RWPE2 (cell line): Measurements from ENCODE around the gene CCDC61.
A peak's percentile ranks its signal among the peaks of the same experiment; 100 is the strongest.

Experiments used
- ATAC-seq: fragments of 200-7000 bp; cut with Tn5 transposase; 3 replicates; pipeline ENCODE4 v1.9.1; 2021; ENCODE audit warnings: low read depth
- DNase-seq: peaks from one replicate; pipeline ENCODE4 v3.0.0-alpha.2; 2020; ENCODE audit warnings: low spot score
- H3K27ac ChIP-seq: fragments of 450-650 bp; 2 replicates; pipeline ENCODE4 v1.5.1; 2017; ENCODE audit warnings: mild to moderate bottlenecking; ENCODE audit not compliant: poor library complexity, severe bottlenecking
- H3K27me3 ChIP-seq: fragments of 250-450 bp; sonication (Bioruptor Pico); 2 replicates; pipeline ENCODE4 v1.5.1; 2021; ENCODE audit warnings: mild to moderate bottlenecking, moderate library complexity; ENCODE audit not compliant: insufficient read depth, poor library complexity, severe bottlenecking
- H3K36me3 ChIP-seq: fragments of 250-450 bp; sonication (Bioruptor Pico); 2 replicates; pipeline ENCODE4 v1.5.1; 2020; ENCODE audit warnings: low read depth, mild to moderate bottlenecking, moderate library complexity
- H3K4me1 ChIP-seq: fragments of 250-450 bp; sonication (Bioruptor Pico); 2 replicates; pipeline ENCODE4 v1.5.1; 2021; ENCODE audit warnings: mild to moderate bottlenecking, moderate library complexity; ENCODE audit not compliant: insufficient read depth, poor library complexity, severe bottlenecking
- H3K4me3 ChIP-seq: fragments of 250-450 bp; sonication (Bioruptor Pico); 2 replicates; pipeline ENCODE4 v1.5.1; 2021; ENCODE audit warnings: mild to moderate bottlenecking, moderate library complexity; ENCODE audit not compliant: severe bottlenecking
- H3K9me3 ChIP-seq: fragments of 250-450 bp; sonication (Bioruptor Pico); 2 replicates; pipeline ENCODE4 v1.5.1; 2021; ENCODE audit warnings: mild to moderate bottlenecking, moderate library complexity; ENCODE audit not compliant: severe bottlenecking
- CTCF ChIP-seq: fragments of 450-650 bp; IDR thresholded peaks from one replicate; pipeline ENCODE4 v1.5.1; 2017; ENCODE audit warnings: mild to moderate bottlenecking, moderate library complexity; ENCODE audit not compliant: poor library complexity, severe bottlenecking

CCDC61 gene

GRCh38 chr19:46035986-46036743 is 40.9 kb downstream of the CCDC61 start:
- Histone ChIP-seq H3K4me3 (no peak overlapping the region), H3K27ac (no peak overlapping the region), H3K36me3 (no peaks in the 10 kb centered on the region), H3K27me3 (peaks cover 6% of the 10 kb centered on the region), H3K9me3 (no peaks in the 10 kb centered on the region), H3K4me1 (no peaks in the 10 kb centered on the region)
- DNase-seq (no peak), ATAC-seq (no peak)
- TF ChIP-seq CTCF: no peak

- ATAC-seq: peak; percentile 25; the same call in 1 of the 3 replicates
- no peak for TF ChIP-seq CTCF
- H3K27ac ChIP-seq: no peak overlapping the region
- no peaks in the 10 kb centered on the region for H3K9me3 ChIP-seq
- no peak for DNase-seq
- no peak overlapping the region for H3K4me3 ChIP-seq
- H3K36me3 ChIP-seq: no peaks in the 10 kb centered on the region
- H3K4me1 ChIP-seq: no peaks in the 10 kb centered on the region
- H3K27me3 ChIP-seq: peaks cover 11% of the 10 kb centered on the region
Measured at GRCh38 chr19:46036744-46037128, 41.5 kb downstream of the CCDC61 start.

- Histone ChIP-seq H3K27ac (no peak overlapping the region), H3K4me3 (no peak overlapping the region), H3K27me3 (peaks cover 25% of the 10 kb centered on the region), H3K9me3 (no peaks in the 10 kb centered on the region), H3K36me3 (no peaks in the 10 kb centered on the region), H3K4me1 (no peaks in the 10 kb centered on the region)
- no peak for DNase-seq
- no peak for TF ChIP-seq CTCF
- no peak for ATAC-seq
Measured at GRCh38 chr19:46040125-46040524, 44.9 kb downstream of the CCDC61 start.

GRCh38 chr19:46040952-46041500 is 45.8 kb downstream of the CCDC61 start, which contains the start of gene IGFL4:
Gene IGFL4, minus strand, starts transcription at chr19:46041002. Its CDS starts 40 bp downstream, at chr19:46040962.
- Histone ChIP-seq H3K27me3 (peaks cover 25% of the 10 kb centered on the region), H3K36me3 (no peaks in the 10 kb centered on the region), H3K9me3 (no peaks in the 10 kb centered on the region), H3K4me1 (no peaks in the 10 kb centered on the region), H3K27ac (no peak within 1 kb of the TSS), H3K4me3 (no peak within 1 kb of the TSS)
- ATAC-seq: peak; percentile 89
- no peak for TF ChIP-seq CTCF
- no peak for DNase-seq
